Stimulated activated naive CD4-positive, alpha-beta T cell treated with Interleukin-2 at 50 U/mL for 16 hours (primary cell): ENCODE data around the gene NTNG1.

Experiments used
- DNase-seq: peaks from one replicate; lab custom pipeline; 2025; lab: John Stamatoyannopoulos, UW

NTNG1 gene

DNA sequence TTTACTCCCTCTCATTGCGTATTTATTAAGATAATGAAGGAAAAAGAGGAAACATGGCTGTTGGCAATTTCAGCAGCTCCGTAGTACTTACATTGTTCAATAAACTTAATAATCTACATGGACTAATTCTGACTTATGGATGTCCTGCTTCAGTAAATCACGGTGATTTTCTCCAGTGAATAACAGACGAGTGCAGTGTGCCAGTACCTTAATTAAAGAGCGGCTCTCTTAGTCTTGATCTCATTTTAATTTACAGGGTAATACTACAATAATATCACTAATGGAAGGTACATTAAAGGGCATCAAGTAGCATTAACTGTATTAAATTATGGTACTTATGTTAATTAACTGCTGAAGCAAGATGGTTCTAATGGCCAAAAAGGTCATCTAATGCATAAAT, 187.2 kb downstream of the NTNG1 start:
- DNase-seq = no peak

DNA sequence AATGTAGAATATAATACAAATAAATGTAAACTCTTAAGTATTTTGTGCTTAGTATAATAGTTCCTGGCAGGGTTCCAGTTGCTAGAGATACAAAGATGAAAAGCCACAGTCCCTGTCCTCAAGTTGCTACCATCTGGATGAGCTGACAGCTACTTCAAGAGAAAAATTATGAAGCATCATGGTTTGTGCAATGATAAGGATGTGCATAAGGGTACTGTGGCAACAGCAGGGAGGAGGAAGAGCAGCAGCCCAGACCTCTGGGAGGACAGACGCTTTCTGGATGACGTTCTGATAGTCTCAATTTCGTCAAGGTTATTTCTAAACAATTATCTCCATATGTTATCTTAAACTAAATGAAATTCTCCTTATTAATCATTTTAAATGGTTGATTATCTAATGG, 198.9 kb downstream of the NTNG1 start:
- DNase-seq = no peak

DNA sequence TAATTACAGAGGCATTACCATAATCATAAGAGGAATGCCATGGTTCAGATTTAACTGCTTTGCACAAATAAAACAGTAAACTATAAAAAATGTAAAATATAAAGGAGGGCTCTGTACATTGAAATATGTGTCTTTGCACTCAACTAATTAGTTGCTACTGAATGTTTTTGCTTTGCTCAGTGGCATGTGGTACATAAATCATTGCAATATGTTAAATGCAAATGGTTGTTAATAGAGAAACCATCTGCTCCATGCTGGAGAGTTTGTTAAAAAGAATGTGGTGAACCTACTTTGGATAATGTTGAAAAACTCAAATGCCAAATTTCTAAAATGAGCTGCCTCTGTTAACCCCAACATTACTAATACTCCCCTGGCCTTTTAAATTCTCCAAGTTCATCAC, 201.5 kb downstream of the NTNG1 start:
- DNase-seq = no peak

DNA sequence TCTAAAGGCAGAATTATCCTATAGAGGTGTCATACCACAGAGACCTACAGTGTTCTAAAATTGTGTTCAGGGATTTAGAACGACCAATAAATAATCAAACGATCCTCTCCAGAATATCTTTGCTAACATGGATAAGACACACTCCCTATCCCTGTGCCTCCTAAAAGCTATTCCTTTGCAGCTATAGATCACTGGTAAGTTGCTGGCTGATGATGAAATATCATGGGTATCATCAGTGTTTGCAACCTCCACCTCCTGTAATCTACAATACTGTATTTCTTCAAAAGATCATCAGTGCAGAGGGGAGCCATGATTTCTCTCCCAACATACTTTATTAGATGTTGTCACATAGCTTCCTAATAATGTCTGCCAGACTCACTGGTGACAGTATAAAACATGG, 201.9 kb downstream of the NTNG1 start:
- no peak for DNase-seq

DNA sequence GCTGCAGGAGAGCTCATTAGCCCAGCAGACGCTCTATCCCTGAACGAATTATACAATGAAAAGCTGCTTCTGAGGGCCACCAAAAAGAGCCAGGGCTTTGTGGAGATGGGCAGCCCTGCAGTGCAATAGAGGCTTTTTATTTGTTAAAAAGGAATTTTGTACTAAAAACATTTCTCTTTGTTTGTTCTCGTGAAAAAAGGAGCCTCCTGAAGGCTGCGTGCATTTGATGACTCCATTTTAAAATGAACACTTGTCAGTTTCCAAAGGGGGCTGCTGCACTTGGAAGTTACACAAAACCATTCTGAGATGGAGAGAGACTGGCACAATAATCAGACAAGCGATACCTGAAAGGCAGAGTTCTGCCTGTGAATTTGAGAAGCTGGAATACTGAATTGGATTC, 202.8 kb downstream of the NTNG1 start:
- no peak for DNase-seq

DNA sequence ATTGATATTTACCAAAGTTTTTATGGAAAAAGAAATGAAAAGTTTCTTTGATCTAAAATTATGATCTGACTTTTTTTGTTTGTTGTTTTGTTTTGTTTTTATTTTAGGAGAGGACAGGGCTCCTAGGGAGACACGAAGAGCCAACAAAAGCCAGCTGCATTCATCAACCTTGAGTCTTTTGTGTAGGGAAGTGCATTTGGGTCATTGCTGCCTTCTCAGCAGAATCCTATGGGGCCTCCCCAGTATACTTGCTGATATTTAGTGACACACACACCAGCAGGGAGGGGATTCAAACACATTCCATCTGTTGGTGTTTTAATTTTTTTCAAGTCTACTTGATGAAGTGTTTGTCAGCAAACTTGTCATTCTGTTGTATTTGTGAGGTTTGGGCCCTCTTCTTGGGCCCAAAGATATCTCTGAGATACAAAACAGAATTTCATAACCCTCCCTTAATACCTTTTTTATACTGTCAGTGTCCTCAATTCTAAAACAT, 203.5 kb downstream of the NTNG1 start:
- DNase-seq = no peak

DNA sequence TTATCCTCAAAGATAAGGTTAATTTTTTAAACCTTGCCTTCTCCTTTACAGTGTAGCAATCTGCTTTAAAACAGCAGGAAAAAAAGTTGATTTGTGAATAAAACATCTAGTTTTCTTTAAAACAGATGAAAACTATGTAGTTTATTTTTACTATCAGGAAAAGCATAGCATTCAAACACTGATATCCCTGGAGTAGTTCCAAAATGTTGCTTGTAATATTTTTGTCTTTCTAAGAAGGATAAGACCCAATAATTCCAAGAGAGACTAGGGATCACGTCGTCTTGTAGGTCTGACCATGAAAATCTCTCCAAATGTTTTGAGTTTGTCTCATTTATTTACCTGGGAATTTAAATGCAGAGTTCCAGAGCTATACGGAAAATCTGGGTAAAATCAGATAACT, 204.0 kb downstream of the NTNG1 start:
- DNase-seq = no peak

DNA sequence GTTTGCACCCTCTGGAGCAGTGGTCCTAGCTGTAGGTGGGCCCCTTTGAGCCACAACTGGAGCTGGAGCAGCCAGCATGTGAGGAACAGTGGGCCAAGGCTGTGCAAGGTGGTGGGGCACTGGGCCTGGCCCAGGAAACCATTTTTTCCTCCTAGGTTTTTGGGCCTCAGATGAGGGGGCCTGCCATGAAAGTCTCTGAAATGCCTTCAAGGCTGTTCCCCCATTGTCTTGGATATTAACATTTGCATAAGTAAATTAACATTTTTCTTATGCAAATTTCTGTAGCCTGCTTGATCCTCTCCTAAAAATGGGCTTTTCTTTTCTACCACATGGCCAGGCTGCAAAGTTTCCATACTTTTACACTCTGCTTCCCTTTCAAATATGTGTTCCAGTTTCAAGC, 212.0 kb downstream of the NTNG1 start:
- DNase-seq = no peak

DNA sequence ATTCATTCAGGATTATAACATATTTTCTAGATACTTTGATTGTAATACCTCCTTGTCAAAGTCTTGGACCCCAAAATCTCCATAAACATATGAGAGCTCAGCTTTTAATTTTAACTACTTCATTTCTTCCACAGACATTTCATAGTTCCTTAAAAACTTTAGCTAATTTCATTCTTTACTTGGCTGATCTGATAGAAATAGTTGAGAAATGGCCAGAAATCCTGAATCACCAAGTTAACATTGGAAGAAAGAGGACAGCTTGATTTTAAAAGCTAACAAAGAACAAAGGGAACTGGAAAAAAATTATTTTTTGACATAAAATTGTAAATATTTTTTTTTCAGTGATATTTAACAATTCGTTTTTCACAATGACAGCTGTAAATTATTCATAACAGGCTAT, 216.5 kb downstream of the NTNG1 start:
- DNase-seq = no peak

- no peak for DNase-seq
These were observed 217.9 kb downstream of the NTNG1 start for GRCh38 chr1:107358619-107359327.

DNA sequence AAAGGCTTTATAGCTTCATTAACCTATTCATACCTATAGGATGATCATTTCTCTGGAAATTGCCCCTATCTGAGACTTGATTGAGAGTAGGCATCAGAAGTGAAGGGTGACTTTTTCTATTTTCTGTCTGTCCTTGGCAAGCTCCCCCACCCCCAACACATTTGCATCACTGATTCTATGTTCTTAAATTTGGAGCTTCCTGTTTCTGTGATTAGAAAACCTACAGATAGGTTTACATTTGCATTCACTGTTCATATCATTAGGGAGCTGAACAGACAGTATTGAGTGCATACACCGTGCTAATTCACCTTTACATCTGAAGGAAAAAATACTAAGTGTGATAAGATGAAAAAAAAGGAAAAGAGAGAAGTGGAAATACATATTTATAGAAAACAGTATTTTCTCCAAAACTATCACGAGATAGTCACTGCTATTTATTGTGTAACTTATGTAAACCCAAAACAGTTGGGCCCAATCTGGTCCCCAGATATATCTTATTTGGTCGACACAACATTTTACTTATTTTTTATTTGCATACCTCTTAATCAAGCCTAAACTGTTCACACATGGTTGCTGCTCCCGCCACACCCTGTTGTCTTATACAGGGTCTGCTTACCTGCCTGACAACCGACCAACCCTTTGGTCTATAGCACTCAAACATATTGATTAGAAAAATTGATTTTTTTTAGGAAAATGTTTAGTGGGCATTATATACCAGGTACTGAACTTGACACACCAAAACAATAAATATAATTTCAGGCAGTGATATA, 218.8 kb downstream of the NTNG1 start:
- no peak for DNase-seq

DNA sequence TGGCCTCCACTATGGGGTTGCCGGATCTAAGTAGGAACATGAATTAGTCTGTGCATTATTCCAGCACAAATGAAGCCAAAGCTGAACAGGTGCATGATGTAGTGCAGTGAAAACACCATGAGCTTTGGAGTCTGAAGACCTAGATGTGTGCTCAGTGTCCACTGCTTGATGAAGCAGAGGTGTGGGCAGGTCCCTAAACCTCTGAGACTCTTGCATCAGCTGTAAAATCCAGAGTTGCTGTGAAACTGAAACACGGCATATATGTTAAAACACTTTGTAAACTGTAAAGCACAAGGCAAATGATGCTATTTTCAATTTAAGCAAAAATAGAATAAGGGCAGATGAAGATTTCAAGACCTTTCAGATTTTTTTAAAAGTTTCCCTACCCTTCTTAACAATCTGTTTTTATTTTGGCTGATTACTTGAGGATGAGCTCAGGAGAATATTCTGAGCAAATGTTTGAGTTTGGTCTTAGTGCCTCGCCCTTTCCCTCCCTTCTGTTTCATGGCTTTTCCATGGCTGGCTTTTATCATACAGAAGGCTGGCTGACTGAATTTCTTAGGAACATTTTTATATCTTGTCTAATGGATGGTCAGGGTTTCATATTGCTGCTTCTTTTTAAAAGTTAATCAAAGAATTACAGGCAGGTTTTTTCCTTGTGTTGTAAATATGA, 221.8 kb downstream of the NTNG1 start:
- DNase-seq = no peak

- no peak for DNase-seq
These were observed 222.3 kb downstream of the NTNG1 start for GRCh38 chr1:107363154-107363553.

- DNase-seq = no peak
These were observed 224.8 kb downstream of the NTNG1 start for GRCh38 chr1:107365527-107366240.

GRCh38 chr1:107378426-107378825, 237.6 kb downstream of the NTNG1 start:
- no peak for DNase-seq

DNA sequence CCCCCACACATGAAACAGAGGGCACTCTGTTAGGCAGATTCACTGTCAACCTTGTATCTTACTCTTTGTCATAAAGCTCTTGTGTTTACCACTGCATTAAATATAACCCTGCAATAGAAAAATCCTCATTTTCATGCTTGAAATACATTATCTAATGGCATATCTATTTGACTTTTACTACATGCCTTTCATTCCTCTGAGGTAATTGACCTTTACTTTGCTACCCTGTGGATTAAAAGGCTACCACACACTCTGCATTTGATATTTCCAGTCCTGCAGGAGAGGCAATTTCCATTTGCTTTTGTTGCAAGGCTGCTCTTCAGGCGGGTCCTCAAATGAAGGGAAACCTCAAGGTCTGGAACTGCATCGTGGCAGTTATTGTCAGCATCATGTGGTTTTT, 238.0 kb downstream of the NTNG1 start:
- no peak for DNase-seq

DNA sequence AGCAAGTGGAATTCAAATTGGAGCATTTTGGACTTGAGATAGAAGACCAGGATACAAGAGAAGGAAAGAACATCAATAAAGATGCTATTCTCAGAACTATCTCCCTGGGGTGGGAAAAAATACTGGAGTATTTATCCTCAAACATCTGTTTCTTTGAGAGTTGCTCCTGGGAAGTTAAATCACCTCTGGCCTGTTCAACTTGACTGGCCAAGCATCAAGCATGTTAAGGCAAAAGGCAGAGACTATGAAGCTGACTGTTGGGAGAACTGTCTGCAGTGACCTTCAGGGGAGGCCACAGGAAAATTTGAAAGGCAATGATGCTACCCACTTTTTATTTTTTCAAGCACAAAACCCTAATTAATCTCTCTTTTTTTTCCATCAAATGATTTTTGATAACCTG, 239.0 kb downstream of the NTNG1 start:
- DNase-seq = no peak

DNA sequence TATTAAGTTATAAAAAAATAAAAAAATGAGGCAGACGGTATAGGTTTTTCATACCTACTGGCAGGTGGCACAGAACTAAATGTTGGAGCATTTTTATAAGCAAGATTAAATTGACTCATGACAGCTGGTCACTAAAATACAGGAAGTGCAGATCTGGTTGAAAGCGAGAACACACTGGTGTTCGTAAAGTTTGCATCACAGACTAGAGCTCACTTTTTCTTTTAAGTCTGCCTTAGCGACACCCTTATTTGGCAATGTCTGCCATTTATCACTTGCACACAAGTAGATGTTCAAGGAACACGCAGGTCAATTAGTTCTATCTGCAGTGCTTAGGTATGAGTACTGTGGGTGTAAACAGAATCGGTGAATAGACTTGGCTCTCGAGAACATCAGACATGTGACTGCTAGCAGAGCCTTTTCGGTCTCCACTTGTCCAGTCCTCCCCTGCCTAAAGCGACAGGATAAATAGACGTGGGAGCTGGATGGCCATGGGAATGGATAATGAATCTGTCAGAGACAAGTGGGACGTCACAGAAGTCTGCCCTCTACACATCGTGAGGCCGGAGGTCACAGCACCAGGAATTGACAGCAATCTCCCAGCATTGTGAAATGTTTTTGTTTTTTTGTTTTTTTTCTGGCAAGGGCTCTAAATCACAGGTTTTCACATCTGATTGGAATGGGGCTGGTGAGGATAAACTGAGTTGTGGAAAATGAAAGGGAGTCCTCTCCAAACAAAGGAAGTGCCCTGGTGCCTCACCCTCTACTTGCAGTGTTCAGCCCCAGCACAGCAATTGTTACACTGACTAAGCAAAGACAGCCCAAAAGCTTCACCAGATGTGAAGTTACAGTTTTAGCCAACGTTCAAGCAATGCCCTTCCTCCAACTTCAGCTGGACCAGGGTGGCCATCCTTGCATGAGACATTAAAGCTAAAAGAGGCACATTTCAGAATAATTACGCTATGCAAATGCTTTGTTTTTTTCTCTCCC, 248.9 kb downstream of the NTNG1 start:
- DNase-seq = no peak

- DNase-seq = no peak
These were observed 253.5 kb downstream of the NTNG1 start for GRCh38 chr1:107394301-107394700.

DNA sequence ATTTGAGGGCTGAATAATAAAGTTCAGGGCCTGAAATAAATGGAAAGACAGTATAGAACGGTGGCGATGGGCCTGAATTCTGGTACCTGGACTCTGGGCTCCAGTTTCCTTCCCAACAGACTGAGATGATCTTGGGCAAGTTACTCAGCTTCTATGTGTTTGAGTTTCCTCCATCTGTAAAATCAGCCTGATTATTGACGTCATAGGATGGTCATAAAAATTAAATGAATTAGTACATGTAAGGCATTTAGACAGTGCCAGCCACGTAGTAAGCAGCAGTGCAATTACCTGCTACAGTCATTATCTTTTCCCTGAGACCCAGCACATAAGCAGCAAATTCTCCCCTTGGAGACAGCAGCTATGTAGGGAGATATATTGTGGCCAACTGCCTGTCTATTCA, 260.9 kb downstream of the NTNG1 start:
- no peak for DNase-seq

- DNase-seq = no peak
These were observed 263.9 kb downstream of the NTNG1 start for GRCh38 chr1:107404756-107405155.
